OCI-LY3 (cell line): Measurements from ENCODE around the gene UPK3B.
"Not testable (repeated sequence)": the region's sequence is repeated elsewhere in the genome, so short reads cannot be mapped to it uniquely, and the experiment has no call there.

Experiments
- EZH2phosphoT487 ChIP-seq: fragments of 200-600 bp; shearing (Covaris generic); IDR thresholded peaks from 2 replicates; pipeline ENCODE4 v1.6.1; 2018; ENCODE audit warnings: antibody characterized with exemption, mixed run types, low read depth
- TF ChIP-seq, protein P1 (sequence below): fragments of 200-600, 300-600 bp; sonication (generic); IDR thresholded peaks from 2 replicates; pipeline ENCODE4 v1.5.1; 2014; ENCODE audit warnings: antibody characterized with exemption, low read length, low read depth

DNA sequence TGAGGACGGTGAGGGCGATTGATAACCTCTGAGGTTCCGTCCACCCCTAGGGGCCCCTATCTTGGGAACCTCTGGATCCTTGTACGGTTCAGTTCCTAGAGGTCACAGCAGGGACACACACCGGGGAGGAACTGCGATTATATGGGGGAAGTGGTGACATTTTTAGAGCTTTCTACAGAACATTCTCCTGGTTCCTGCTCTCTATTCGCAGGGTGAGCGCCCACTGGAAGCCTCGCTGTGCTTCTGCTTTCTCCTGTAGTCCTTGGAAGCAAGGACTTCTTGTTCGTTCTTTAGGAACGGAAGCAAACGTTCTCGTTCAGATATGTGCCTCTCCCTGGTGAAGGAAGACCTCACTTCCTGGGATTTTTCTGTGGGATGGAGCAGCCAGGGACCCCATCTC, 22.4 kb upstream of the UPK3B start:
- TF ChIP-seq, protein P1, sequence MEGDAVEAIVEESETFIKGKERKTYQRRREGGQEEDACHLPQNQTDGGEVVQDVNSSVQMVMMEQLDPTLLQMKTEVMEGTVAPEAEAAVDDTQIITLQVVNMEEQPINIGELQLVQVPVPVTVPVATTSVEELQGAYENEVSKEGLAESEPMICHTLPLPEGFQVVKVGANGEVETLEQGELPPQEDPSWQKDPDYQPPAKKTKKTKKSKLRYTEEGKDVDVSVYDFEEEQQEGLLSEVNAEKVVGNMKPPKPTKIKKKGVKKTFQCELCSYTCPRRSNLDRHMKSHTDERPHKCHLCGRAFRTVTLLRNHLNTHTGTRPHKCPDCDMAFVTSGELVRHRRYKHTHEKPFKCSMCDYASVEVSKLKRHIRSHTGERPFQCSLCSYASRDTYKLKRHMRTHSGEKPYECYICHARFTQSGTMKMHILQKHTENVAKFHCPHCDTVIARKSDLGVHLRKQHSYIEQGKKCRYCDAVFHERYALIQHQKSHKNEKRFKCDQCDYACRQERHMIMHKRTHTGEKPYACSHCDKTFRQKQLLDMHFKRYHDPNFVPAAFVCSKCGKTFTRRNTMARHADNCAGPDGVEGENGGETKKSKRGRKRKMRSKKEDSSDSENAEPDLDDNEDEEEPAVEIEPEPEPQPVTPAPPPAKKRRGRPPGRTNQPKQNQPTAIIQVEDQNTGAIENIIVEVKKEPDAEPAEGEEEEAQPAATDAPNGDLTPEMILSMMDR = not testable (repeated sequence)
- not testable (repeated sequence) for TF ChIP-seq EZH2phosphoT487
